SK-N-MC (cell line): ENCODE results near the gene SLC24A5.

ENCODE experiments used
- EZH2 ChIP-seq: fragments of 200-600 bp; sonication (generic); IDR thresholded peaks from one replicate; pipeline ENCODE4 v1.6.1; 2017; ENCODE audit warnings: antibody characterized with exemption
- FOXP2 ChIP-seq: optimal IDR thresholded peaks from 2 replicates; pipeline ENCODE3; 2011; ENCODE audit warnings: mild to moderate bottlenecking, moderate library complexity; ENCODE audit not compliant: insufficient read depth; ENCODE audit errors: extremely low read length, control extremely low read depth
- POLR2AphosphoS5 ChIP-seq: IDR thresholded peaks from 2 replicates; pipeline ENCODE4 v1.6.1; 2012; ENCODE audit warnings: mild to moderate bottlenecking, low read depth, low read length, borderline replicate concordance

DNA sequence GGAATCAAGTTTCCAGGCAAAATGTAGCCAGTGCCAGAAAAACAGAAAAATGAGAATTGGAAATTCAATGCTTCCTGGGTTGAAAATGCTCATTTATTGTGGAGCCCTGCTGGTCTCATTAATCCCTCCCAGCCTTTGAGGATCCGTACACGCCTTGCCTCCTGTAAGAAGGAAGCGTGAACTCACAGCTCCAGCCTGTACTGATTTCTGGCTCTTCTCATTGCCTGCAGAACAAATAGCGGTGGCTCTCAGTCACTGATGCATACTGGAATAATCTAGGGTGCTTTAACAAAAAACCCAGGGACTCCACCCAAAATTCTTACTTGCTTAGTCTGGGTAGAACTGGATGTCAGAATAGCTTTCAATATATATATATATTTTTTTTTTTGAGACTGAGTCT, 29.3 kb upstream of the SLC24A5 start:
- no peak for TF ChIP-seq POLR2AphosphoS5
- no peak for TF ChIP-seq EZH2
- TF ChIP-seq FOXP2 = no peak
